ENCODE data around the gene HLA-DOB. TPM values are rescaled to one million over a fixed set of nuclear protein-coding genes. Genes with fewer than 3 reads are reported as not detected.

The HLA-DOB gene
- total RNA-seq, 1 experiment from 2014 or later: 0.64 TPM

DNA sequence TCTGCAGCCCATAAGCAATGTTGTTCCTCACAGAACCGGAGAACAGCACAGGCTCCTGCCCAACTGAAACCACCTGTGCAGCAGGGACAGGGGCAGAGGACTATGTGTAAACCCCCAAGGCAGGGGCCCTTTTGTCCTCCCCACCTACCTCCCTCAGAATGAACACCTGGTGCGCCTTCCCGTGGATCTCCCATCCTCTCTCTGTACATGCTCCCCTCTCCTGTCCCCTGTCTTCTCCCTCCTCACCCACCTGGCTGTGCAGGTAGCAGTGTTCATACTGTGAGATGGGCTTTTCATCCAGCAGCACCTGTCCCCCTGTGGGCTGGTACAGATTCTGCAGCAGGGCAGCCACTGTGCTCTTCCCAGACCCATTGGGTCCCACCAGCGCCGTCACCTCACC is 13.2 kb upstream of the HLA-DOB start (continued):
- TF ChIP-seq POLR2AphosphoS5 (IDR thresholded peaks at IDR 0.05; ENCODE audit: low read depth, low read length) (no peak), EGR1 (IDR thresholded peaks at IDR 0.05; ENCODE audit: low read depth) (no peak), ZNF274 (IDR thresholded peaks at IDR 0.05; ENCODE audit: low read depth, low read length) (no peak), JUND (IDR thresholded peaks at IDR 0.05) (no peak), ELF1 (IDR thresholded peaks at IDR 0.05; ENCODE audit: borderline replicate concordance, low read depth) (no peak), EZH2phosphoT487 (IDR thresholded peaks at IDR 0.05; ENCODE audit: borderline replicate concordance) (no peak)

DNA sequence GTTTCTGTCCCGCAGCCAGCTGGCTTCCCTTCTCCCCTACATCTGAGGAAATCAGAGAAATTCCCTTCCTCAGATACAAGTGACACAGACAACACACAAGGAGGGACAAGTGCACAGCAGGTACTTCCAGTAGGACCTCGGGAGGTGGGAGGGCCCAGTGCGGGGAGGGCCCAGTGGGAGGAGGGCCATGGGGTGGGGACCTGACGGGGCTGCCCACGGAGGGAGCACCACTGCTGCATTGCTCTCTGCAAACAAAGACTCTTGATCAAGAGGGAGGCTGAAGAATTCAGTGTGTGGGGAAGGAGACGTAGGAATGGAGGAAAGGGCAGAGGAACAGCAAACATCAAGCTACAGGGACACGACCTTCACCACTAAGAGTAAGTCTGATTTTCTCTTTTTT is 12.7 kb upstream of the HLA-DOB start:
- ChIA-PET POLR2A (no interaction called here), RAD21 (ENCODE audit: low non-redundant PET in 1 of 2, low total read pairs in 2 of 2, uncharacterized antibody in 2 of 2, unreplicated experiment in 2 of 2) (no interaction called here), CTCF (no interaction called here)
- DNase-seq (ENCODE audit: low read depth, low spot score): no peak
- Histone ChIP-seq H3K79me2 (ENCODE audit: insufficient read depth, low read length) (no peaks in the 10 kb centered on the region), H3K9ac (ENCODE audit: low read length) (no peak overlapping the region), H3K27me3 (ENCODE audit: insufficient read depth, low read length) (no peaks in the 10 kb centered on the region), H3K9me3 (ENCODE audit: control insufficient read depth in 1 of 2, insufficient read depth in 1 of 2, low read depth in 1 of 2, low read length in 2 of 2) (no peaks in the 10 kb centered on the region), H3K4me3 (replicated peaks in 1 of 2; ENCODE audit: low read depth in 1 of 2, low read length in 2 of 2) (no peak overlapping the region), H3K9me2 (ENCODE audit: insufficient read depth) (no peaks in the 10 kb centered on the region), H3K4me1 (ENCODE audit: control insufficient read depth in 1 of 2, insufficient read depth in 2 of 2, low read length in 2 of 2) (no peaks in the 10 kb centered on the region), H3K36me3 (ENCODE audit: control insufficient read depth in 1 of 2, insufficient read depth in 2 of 2, low read length in 2 of 2) (peaks cover 12 to 41% of the 10 kb centered on the region in 2 experiments; a peak in 2 of 4 replicates), H3K4me2 (ENCODE audit: low read length) (no peak overlapping the region), H2AFZ (ENCODE audit: low read depth, low read length, poor library complexity, severe bottlenecking) (no peak overlapping the region), H4K20me1 (ENCODE audit: insufficient read depth) (no peaks in the 10 kb centered on the region), H3K27ac (ENCODE audit: low read depth, low read length) (no peak overlapping the region)
- ATAC-seq: no peak
- TF ChIP-seq, protein P1, sequence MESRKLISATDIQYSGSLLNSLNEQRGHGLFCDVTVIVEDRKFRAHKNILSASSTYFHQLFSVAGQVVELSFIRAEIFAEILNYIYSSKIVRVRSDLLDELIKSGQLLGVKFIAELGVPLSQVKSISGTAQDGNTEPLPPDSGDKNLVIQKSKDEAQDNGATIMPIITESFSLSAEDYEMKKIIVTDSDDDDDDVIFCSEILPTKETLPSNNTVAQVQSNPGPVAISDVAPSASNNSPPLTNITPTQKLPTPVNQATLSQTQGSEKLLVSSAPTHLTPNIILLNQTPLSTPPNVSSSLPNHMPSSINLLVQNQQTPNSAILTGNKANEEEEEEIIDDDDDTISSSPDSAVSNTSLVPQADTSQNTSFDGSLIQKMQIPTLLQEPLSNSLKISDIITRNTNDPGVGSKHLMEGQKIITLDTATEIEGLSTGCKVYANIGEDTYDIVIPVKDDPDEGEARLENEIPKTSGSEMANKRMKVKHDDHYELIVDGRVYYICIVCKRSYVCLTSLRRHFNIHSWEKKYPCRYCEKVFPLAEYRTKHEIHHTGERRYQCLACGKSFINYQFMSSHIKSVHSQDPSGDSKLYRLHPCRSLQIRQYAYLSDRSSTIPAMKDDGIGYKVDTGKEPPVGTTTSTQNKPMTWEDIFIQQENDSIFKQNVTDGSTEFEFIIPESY (IDR thresholded peaks at IDR 0.05; ENCODE audit: extremely low read depth, insufficient replicate concordance, low read length): no peak
- TF ChIP-seq POLR2AphosphoS5 (IDR thresholded peaks at IDR 0.05; ENCODE audit: low read depth, low read length): no peak
- no peak for TF ChIP-seq ZNF274 (IDR thresholded peaks at IDR 0.05; ENCODE audit: low read depth, low read length)
- TF ChIP-seq EZH2 (IDR thresholded peaks at IDR 0.05): no peak
- BruUV-seq (replicated peaks): no TSS peak
- intact Hi-C loops (cut with micrococcal nuclease): no loop called here
